22Rv1 (cell line): Measurements from ENCODE around the gene DDX60.
"Not testable (repeated sequence)": the region's sequence is repeated elsewhere in the genome, so short reads cannot be mapped to it uniquely, and the experiment has no call there.

Experiments
- H3K27ac ChIP-seq: fragments of 450-650 bp; 2 replicates; pipeline ENCODE4 v1.5.1; 2017
- CTCF ChIP-seq: fragments of 450-650 bp; IDR thresholded peaks from 2 replicates; pipeline ENCODE4 v1.5.1; 2017; ENCODE audit warnings: mild to moderate bottlenecking
- ZFX ChIP-seq: fragments of 450-650 bp; IDR thresholded peaks from 2 replicates; pipeline ENCODE4 v1.6.1; 2017; ENCODE audit warnings: antibody characterized with exemption, borderline replicate concordance

DDX60 gene

GRCh38 chr4:168221301-168221700 lies 97.3 kb downstream of the DDX60 start:
- no peak overlapping the region for H3K27ac ChIP-seq
- TF ChIP-seq ZFX (no peak), CTCF (no peak)

- no peak overlapping the region for H3K27ac ChIP-seq
- no peak for TF ChIP-seq CTCF
- no peak for TF ChIP-seq ZFX
Observed at GRCh38 chr4:168220893-168221292, 97.7 kb downstream of the DDX60 start.

GRCh38 chr4:168218645-168219044 lies 99.9 kb downstream of the DDX60 start:
- no peak overlapping the region for H3K27ac ChIP-seq
- TF ChIP-seq ZFX (no peak), CTCF (no peak)

- not testable (repeated sequence) for H3K27ac ChIP-seq
Observed at GRCh38 chr4:168213511-168213910, 105.0 kb downstream of the DDX60 start.

- TF ChIP-seq ZFX: no peak
- no peak for TF ChIP-seq CTCF
- H3K27ac ChIP-seq: no peak overlapping the region
Observed at GRCh38 chr4:168212656-168213055, 105.9 kb downstream of the DDX60 start.

GRCh38 chr4:168208957-168209614 lies 109.5 kb downstream of the DDX60 start:
- TF ChIP-seq CTCF (no peak), ZFX (no peak)
- no peak overlapping the region for H3K27ac ChIP-seq

GRCh38 chr4:168203233-168203911 lies 115.2 kb downstream of the DDX60 start:
- TF ChIP-seq ZFX (no peak), CTCF (no peak)
- H3K27ac ChIP-seq: no peak overlapping the region
